Measurements from ENCODE around the gene AHCYL2.
"Not testable (repeated sequence)": the region's sequence is repeated elsewhere in the genome, so short reads cannot be mapped to it uniquely, and the experiment has no call there.

AHCYL2 gene

GRCh38 chr7:129368389-129368986, 143.7 kb downstream of the AHCYL2 start:
- DNase-seq (ENCODE audit: low spot score), result peak; percentile 45
- no peak for TF ChIP-seq CTCF (IDR thresholded peaks at IDR 0.05; ENCODE audit: extremely low read depth, missing control alignments)

GRCh38 chr7:129369447-129369846, 144.6 kb downstream of the AHCYL2 start:
- DNase-seq (ENCODE audit: low spot score), result not testable (repeated sequence)

GRCh38 chr7:129370812-129371211, 146.0 kb downstream of the AHCYL2 start:
- DNase-seq (ENCODE audit: low spot score), result peak; percentile 8
- TF ChIP-seq CTCF (IDR thresholded peaks at IDR 0.05; ENCODE audit: extremely low read depth, missing control alignments), result no peak

- TF ChIP-seq CTCF (IDR thresholded peaks at IDR 0.05; ENCODE audit: extremely low read depth, missing control alignments), result no peak
- no peak for DNase-seq (ENCODE audit: low spot score)
These were observed 146.7 kb downstream of the AHCYL2 start for GRCh38 chr7:129371487-129371886.

GRCh38 chr7:129373651-129374428, 149.0 kb downstream of the AHCYL2 start:
- no peak for DNase-seq (ENCODE audit: low spot score)
- TF ChIP-seq CTCF (IDR thresholded peaks at IDR 0.05; ENCODE audit: extremely low read depth, missing control alignments), result no peak

GRCh38 chr7:129375141-129375938, 150.5 kb downstream of the AHCYL2 start:
- TF ChIP-seq CTCF (IDR thresholded peaks at IDR 0.05; ENCODE audit: extremely low read depth, missing control alignments), result no peak
- no peak for DNase-seq (ENCODE audit: low spot score)

- DNase-seq (ENCODE audit: low spot score), result peak; percentile 40
- peak; percentile 46 for TF ChIP-seq CTCF (IDR thresholded peaks at IDR 0.05; ENCODE audit: extremely low read depth, missing control alignments)
These were observed 151.4 kb downstream of the AHCYL2 start for GRCh38 chr7:129376076-129376777.

Measured in GM20000 (cell line).